GM23248 (cell line): ENCODE measurements around the gene SYS1.

ENCODE experiments used
- EZH2 ChIP-seq: fragments of 200-600 bp; sonication (generic); IDR thresholded peaks from 2 replicates; pipeline ENCODE4 v1.6.1; 2018; ENCODE audit warnings: antibody characterized with exemption, mild to moderate bottlenecking; ENCODE audit not compliant: insufficient read depth, poor library complexity, severe bottlenecking
- EZH2phosphoT487 ChIP-seq: fragments of 200-600 bp; sonication (generic); IDR thresholded peaks from 2 replicates; pipeline ENCODE4 v1.6.1; 2018; ENCODE audit warnings: antibody characterized with exemption, moderate library complexity, mild to moderate bottlenecking, low read depth; ENCODE audit not compliant: insufficient read depth

DNA sequence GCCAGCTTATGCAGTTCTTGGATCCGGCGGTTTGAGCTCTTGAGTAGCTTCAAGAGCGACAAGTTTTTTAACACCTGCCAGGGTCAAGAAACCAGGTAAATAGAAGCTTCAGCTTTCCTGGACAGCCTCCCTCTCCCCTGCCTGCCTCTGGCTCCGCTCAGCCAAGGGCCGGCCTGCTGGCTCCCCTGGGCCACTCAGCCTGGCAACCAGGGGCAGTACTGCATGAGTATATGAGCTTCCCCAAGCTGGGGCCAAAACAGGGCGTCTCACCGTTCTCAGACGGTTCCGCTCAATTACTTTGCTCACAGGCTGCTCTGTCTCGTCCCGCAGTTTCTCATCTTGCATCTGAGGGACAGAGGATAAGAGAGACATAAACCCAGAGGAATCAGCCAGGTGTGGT lies 14.3 kb downstream of the SYS1 start:
- TF ChIP-seq EZH2: no peak
- no peak for TF ChIP-seq EZH2phosphoT487
